ENCODE data around the gene SCN1B.

Gene SCN1B

DNA sequence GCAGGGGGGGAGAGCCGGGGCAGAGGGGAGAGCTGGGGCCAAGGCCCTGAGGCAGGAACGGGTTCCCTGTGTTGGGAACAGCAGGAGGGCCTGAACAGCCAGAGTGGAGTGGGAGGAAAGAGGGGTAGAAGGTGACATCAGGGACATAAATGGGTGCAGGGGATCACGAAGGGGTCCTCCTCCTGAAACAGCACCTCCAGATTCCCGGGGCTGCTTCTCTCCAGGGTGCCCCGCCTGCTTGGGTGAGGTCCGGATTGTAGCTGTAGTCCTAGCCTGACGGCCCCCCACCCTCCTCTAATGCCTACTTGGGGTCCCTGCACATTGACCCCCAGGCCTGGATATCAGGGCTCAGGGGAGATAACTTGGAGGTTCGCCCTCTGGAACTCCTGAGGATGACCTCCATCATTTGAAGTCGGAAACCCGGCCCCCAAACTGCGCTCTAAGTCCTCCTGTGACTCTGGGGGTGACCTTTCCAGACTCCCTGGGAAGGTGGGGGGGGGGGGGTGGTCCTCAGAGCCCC is 473 bp upstream of the SCN1B start:
- H4K20me1 ChIP-seq (ENCODE audit: insufficient read depth, low read length), result peaks cover 29% of the 10 kb centered on the region
- H3K36me3 ChIP-seq (ENCODE audit: insufficient read depth, low read length), result peaks cover 36% of the 10 kb centered on the region
- H3K79me2 ChIP-seq (ENCODE audit: insufficient read depth, low read length), result no peaks in the 10 kb centered on the region
- no peak overlapping the region; the same call in 1 of the 2 replicates for H3K9ac ChIP-seq (ENCODE audit: low read depth, low read length)
- H2AFZ ChIP-seq (ENCODE audit: low read depth, low read length), result no peak overlapping the region
- peak overlapping the region in 1 of 2 experiments; percentile 40; a peak in 2 of 4 replicates for H3K4me3 ChIP-seq (ENCODE audit: low read depth in 1 of 2, low read length in 2 of 2)
- no peaks in the 10 kb centered on the region for H3K9me3 ChIP-seq (ENCODE audit: insufficient read depth, low read length, severe bottlenecking)
- ATAC-seq (ENCODE audit: insufficient read depth, low read depth) (peak; percentile 34), DNase-seq (peak; percentile 17)
- peak overlapping the region; percentile 61 for H3K4me2 ChIP-seq (ENCODE audit: insufficient read depth, low read length)
- peaks cover 7% of the 10 kb centered on the region; the same call in 1 of the 2 replicates for H3K4me1 ChIP-seq (ENCODE audit: insufficient read depth, low read length)
- TF ChIP-seq EZH2 (IDR thresholded peaks at IDR 0.05; ENCODE audit: borderline replicate concordance, low read depth, low read length, severe bottlenecking) (peak; percentile 64), CTCF (IDR thresholded peaks at IDR 0.05; ENCODE audit: borderline replicate concordance, extremely low read depth, low read length, poor library complexity, severe bottlenecking) (no peak)
- no peak overlapping the region for H3K27ac ChIP-seq (ENCODE audit: low read length)
- peaks cover 16% of the 10 kb centered on the region for H3K27me3 ChIP-seq (ENCODE audit: insufficient read depth, low read length, poor library complexity)

DNA sequence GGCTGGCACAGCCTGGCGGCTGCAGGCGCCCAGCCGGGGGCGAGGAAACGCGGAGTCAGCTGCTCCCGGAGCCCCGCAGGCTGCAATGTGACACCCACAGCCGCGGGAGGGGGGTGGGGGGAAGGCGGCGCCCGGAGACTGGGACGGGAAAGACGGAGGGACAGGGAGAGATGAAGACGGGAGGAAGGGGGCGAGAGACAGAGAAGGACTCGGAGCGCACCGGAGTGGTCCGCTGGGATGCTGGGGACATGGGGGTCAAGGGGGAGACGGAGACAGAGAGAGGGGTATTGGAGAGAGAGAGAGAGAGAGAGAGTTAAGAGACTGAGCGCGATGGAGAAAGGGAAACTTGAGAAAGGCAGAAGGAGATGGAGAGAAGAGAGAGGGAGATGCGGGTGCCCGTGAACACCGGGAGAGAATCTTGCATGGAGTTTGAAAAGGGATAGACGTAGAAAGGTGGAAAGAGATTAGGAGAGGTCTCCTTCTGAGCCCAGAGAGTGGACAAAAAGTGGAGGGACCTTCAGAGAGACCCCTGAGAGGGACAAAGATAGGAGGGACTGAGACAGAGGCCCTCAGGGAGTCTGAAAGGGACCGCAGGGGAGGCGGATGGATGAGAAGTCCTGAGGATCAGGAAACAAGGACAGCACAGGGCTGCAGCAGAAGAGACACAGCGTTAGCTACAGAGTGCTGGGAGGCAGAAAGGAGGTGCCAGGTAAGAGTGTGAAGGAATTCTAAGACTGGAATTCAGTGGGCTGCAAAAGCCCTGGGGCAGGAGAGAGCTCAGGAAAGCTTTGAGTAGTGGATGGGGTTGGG is 1.0 kb downstream of the SCN1B start:
- Histone ChIP-seq H4K20me1 (ENCODE audit: insufficient read depth, low read length) (peaks cover 26% of the 10 kb centered on the region), H3K4me3 (ENCODE audit: low read depth in 1 of 2, low read length in 2 of 2) (no peak overlapping the region), H2AFZ (ENCODE audit: low read depth, low read length) (no peak overlapping the region), H3K4me1 (ENCODE audit: insufficient read depth, low read length) (peaks cover 7% of the 10 kb centered on the region; the same call in 1 of the 2 replicates), H3K9me3 (ENCODE audit: insufficient read depth, low read length, severe bottlenecking) (no peaks in the 10 kb centered on the region), H3K27ac (ENCODE audit: low read length) (no peak overlapping the region), H3K27me3 (ENCODE audit: insufficient read depth, low read length, poor library complexity) (peaks cover 16% of the 10 kb centered on the region), H3K4me2 (ENCODE audit: insufficient read depth, low read length) (no peak overlapping the region), H3K79me2 (ENCODE audit: insufficient read depth, low read length) (no peaks in the 10 kb centered on the region), H3K36me3 (ENCODE audit: insufficient read depth, low read length) (peaks cover 21% of the 10 kb centered on the region), H3K9ac (ENCODE audit: low read depth, low read length) (no peak overlapping the region)
- ATAC-seq (ENCODE audit: insufficient read depth, low read depth), result no peak
- TF ChIP-seq EZH2 (IDR thresholded peaks at IDR 0.05; ENCODE audit: borderline replicate concordance, low read depth, low read length, severe bottlenecking), result no peak
- no peak for TF ChIP-seq CTCF (IDR thresholded peaks at IDR 0.05; ENCODE audit: borderline replicate concordance, extremely low read depth, low read length, poor library complexity, severe bottlenecking)
- no peak for DNase-seq

- no peak for DNase-seq
These were observed 2.1 kb downstream of the SCN1B start for GRCh38 chr19:35032356-35032865.

More at GRCh38 chr19:35032356-35032865, 2.1 kb downstream of the SCN1B start:
- no peaks in the 10 kb centered on the region for H3K79me2 ChIP-seq (ENCODE audit: insufficient read depth, low read length)
- peaks cover 10% of the 10 kb centered on the region for H3K36me3 ChIP-seq (ENCODE audit: insufficient read depth, low read length)
- TF ChIP-seq CTCF (IDR thresholded peaks at IDR 0.05; ENCODE audit: borderline replicate concordance, extremely low read depth, low read length, poor library complexity, severe bottlenecking) (no peak), EZH2 (IDR thresholded peaks at IDR 0.05; ENCODE audit: borderline replicate concordance, low read depth, low read length, severe bottlenecking) (no peak)
- H3K27me3 ChIP-seq (ENCODE audit: insufficient read depth, low read length, poor library complexity), result peaks cover 16% of the 10 kb centered on the region
- no peak overlapping the region for H3K4me3 ChIP-seq (ENCODE audit: low read depth in 1 of 2, low read length in 2 of 2)
- no peak overlapping the region for H3K4me2 ChIP-seq (ENCODE audit: insufficient read depth, low read length)
- H3K9ac ChIP-seq (ENCODE audit: low read depth, low read length), result no peak overlapping the region
- peaks cover 7% of the 10 kb centered on the region; the same call in 1 of the 2 replicates for H3K4me1 ChIP-seq (ENCODE audit: insufficient read depth, low read length)
- no peak for ATAC-seq (ENCODE audit: insufficient read depth, low read depth)
- H3K9me3 ChIP-seq (ENCODE audit: insufficient read depth, low read length, severe bottlenecking), result no peaks in the 10 kb centered on the region
- peaks cover 25% of the 10 kb centered on the region for H4K20me1 ChIP-seq (ENCODE audit: insufficient read depth, low read length)
- no peak overlapping the region for H3K27ac ChIP-seq (ENCODE audit: low read length)
- no peak overlapping the region for H2AFZ ChIP-seq (ENCODE audit: low read depth, low read length)

Data from DND-41 (cell line).